RWPE1 (cell line): ENCODE data around the gene PTK7.

Experiments used
- CTCF ChIA-PET: fragments of 350-600 bp; sonication (Branson Sonifier 250); formaldehyde crosslinking; extraction: SDS; loops from one replicate; lab custom pipeline; 2021; lab: Yijun Ruan, JAX
- POLR2A ChIA-PET: fragments of 400-600 bp; formaldehyde crosslinking; extraction: SDS; loops from one replicate; lab custom pipeline; 2020; ENCODE audit warnings: antibody characterized with exemption; ENCODE audit not compliant: low non-redundant PET; lab: Yijun Ruan, JAX
- DNase-seq: peaks from one replicate; pipeline ENCODE4 v3.0.0; 2012; ENCODE audit warnings: low spot score
- H3K27ac ChIP-seq: fragments of 450-650 bp; 2 replicates; pipeline ENCODE4 v1.5.1; 2017
- TF ChIP-seq, protein P1 (sequence below): fragments of 450-650 bp; conservative IDR thresholded peaks from 2 replicates; pipeline ENCODE4 v1.5.1; 2017; ENCODE audit warnings: low read depth, mild to moderate bottlenecking

PTK7 gene

DNA sequence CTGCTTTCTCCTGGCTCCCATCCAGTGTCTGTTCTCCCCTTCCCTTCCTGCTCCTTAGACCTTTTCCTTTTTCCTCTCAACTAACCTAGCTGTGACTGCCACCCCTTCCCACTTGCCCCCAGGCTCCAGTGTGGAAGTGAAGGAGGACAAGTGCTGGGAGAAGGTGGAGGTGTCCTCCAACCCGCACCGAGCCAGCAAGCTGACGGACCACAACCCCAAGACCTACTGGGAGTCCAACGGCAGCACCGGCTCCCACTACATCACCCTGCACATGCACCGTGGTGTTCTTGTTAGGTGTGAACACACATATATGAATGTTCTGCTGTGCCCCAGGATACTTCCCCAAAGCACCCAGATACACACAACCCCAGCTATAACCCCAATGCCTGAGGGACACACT is 124.4 kb downstream of the PTK7 start:
- H3K27ac ChIP-seq: no peak overlapping the region; the same call in 1 of the 2 replicates
- ChIA-PET POLR2A (no interaction called here), CTCF (no interaction called here)
- TF ChIP-seq, protein P1, sequence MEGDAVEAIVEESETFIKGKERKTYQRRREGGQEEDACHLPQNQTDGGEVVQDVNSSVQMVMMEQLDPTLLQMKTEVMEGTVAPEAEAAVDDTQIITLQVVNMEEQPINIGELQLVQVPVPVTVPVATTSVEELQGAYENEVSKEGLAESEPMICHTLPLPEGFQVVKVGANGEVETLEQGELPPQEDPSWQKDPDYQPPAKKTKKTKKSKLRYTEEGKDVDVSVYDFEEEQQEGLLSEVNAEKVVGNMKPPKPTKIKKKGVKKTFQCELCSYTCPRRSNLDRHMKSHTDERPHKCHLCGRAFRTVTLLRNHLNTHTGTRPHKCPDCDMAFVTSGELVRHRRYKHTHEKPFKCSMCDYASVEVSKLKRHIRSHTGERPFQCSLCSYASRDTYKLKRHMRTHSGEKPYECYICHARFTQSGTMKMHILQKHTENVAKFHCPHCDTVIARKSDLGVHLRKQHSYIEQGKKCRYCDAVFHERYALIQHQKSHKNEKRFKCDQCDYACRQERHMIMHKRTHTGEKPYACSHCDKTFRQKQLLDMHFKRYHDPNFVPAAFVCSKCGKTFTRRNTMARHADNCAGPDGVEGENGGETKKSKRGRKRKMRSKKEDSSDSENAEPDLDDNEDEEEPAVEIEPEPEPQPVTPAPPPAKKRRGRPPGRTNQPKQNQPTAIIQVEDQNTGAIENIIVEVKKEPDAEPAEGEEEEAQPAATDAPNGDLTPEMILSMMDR: no peak
- no peak for DNase-seq

DNA sequence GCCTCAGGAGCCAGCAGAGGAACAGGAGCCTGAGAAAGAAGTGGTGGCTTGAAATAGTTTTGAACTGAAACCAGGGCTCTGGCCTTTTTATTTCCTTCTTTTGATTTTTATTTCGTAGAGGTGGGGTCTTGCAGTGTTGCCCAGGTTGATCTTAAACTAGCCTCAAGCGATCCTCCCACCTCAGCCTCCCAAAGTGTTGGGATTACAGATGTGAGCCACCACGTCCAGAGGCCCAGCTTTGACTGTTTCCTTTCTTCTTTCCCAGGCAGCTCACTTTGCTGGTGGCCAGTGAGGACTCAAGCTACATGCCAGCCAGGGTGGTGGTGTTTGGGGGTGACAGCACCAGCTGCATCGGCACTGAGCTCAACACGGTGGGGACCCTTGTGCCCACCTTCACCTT is 126.3 kb downstream of the PTK7 start:
- DNase-seq: no peak
- TF ChIP-seq, protein P1: no peak
- POLR2A ChIA-PET: no interaction called here
- CTCF ChIA-PET: no interaction called here
- no peak overlapping the region for H3K27ac ChIP-seq

DNA sequence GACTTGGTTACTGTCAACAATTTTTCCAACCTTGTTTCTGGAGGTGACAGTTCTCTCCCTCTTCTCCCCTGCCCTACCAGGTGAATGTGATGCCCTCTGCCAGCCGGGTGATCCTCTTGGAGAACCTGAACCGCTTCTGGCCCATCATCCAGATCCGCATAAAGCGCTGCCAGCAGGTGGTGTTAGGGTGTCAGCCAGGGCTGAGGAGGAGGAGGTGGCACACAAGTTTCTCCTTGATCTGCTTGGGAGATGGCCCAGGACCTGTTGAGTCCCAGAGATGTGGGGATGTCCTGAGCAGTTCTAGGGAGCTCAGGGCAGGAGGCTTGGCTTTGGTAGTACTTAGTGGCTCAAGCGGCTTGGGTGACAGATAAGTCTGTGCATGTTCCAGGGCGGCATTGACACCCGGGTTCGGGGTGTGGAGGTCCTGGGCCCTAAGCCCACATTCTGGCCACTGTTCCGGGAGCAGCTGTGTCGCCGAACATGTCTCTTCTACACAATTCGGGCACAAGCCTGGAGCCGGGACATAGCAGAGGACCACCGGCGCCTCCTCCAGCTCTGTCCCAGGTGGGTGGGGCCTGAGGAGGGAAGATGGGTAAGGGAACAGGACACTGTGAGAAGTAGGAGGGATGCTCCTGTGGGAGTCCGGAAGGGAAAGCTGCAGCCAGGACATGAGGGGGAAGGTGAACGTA is 127.1 kb downstream of the PTK7 start:
- TF ChIP-seq, protein P1: no peak
- CTCF ChIA-PET: no interaction called here
- H3K27ac ChIP-seq: no peak overlapping the region
- POLR2A ChIA-PET: no interaction called here
- DNase-seq: no peak

DNA sequence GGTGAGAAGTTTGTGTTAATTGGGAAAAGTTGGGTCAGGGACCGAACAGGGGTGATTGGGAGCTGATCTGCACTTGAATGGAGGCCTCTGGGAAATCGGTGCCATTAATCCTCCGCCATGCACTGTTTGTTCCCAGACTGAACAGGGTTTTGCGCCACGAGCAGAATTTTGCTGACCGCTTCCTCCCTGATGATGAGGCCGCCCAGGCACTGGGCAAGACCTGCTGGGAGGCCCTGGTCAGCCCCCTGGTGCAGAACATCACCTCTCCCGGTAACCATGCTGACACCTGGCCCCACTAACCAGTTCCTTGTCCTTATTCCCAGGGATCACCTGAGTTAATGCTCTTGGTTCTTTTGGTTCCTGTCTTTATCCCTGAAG is 127.6 kb downstream of the PTK7 start:
- no peak overlapping the region for H3K27ac ChIP-seq
- DNase-seq: no peak
- ChIA-PET CTCF (no interaction called here), POLR2A (no interaction called here)
- TF ChIP-seq, protein P1: no peak

DNA sequence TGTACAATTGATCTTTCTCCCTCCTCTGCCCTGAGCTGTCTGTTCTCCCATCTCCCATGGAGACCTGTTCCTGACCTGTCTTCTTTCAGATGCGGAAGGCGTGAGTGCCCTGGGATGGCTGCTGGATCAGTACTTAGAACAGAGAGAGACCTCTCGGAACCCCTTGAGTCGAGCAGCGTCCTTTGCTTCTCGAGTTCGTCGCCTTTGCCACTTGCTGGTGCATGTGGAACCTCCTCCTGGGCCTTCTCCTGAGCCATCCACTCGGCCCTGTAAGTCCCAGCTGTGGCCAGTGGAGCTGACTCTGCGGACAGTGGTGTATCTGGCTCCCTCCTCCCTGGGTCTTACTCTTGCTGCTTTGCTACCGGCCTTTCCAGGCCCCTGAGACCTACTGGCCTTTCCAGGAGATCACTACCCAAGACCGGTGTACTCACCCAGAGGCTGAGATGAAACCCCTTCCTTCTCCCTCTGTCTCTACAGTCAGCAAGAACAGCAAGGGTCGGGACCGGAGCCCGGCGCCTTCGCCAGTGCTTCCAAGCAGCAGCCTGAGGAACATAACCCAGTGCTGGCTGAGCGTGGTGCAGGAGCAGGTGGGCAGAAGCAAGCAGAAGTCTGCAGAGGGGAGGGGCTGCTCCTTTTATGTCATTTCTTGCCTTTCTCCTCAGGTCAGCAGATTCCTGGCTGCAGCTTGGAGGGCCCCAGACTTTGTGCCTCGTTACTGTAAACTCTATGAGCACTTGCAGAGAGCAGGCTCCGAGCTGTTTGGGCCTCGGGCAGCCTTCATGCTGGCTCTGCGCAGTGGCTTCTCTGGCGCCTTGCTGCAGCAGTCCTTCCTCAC is 128.4 kb downstream of the PTK7 start:
- ChIA-PET CTCF (interaction anchor here (0.6 kb wide), 1 partner anchor 105 kb away, joined by 3 read pairs; no protein-coding TSS in a partner anchor), POLR2A (no interaction called here)
- H3K27ac ChIP-seq: no peak overlapping the region
- DNase-seq: no peak
- TF ChIP-seq, protein P1: no peak

DNA sequence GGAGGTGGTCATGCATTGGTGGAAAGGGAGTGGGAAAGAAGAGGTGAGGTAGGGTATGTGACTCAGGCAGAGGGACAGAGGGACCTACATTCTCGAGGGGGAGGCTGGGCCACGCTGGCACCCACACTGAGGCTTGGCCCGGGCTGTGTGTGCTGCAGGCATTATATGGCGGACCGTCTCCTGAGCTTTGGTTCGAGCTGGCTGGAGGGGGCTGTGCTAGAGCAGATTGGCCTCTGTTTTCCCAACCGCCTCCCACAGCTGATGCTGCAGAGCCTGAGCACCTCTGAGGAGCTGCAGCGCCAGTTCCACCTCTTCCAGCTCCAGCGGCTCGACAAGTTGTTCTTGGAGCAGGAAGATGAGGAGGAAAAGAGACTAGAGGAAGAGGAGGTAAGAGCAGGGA is 129.7 kb downstream of the PTK7 start:
- peak overlapping the region; percentile 21; the same call in 1 of the 2 replicates for H3K27ac ChIP-seq
- TF ChIP-seq, protein P1: no peak
- DNase-seq: no peak
- CTCF ChIA-PET: no interaction called here
- POLR2A ChIA-PET: interaction anchor here (0.7 kb wide), 1 partner anchor 14 kb away, joined by 6 read pairs; no protein-coding TSS in a partner anchor
